Right ventricle myocardium superior (tissue), 1 donor: Measurements from ENCODE around the gene NOTCH4. TPM values are rescaled to one million over a fixed set of nuclear protein-coding genes. Genes with fewer than 3 reads are reported as not detected.
"Not testable (repeated sequence)": the region's sequence is repeated elsewhere in the genome, so short reads cannot be mapped to it uniquely, and the experiment has no call there.

Experiments
- ATAC-seq: fragments of 200-7000 bp; cut with Tn5 transposase; one replicate; pipeline ENCODE4 v1.9.1; 2020; ENCODE audit warnings: mild to moderate bottlenecking; ENCODE audit not compliant: poor library complexity
- DNase-seq: peaks from one replicate; pipeline ENCODE4 v3.0.0-alpha.2; 2020
- intact Hi-C: fragments of 100-400 bp; cut with DNase I; formaldehyde crosslinking; loops from one replicate; pipeline ENCODE4 v1.11.2; 2022
- long read RNA-seq: library from polyadenylated mRNA; unstranded; transcript quantifications from one replicate; pipeline ENCODE4 v2.0.0, GENCODE V29; 2021
- total RNA-seq: library from RNA; stranded (reverse); fragmentation: NEBNext Ultra II Directional; extraction: Animal tissue kit (Norgen Biotek cat#: 25700); gene quantifications from one replicate; pipeline ENCODE4 v1.2.1, GENCODE V29; 2021
- donor health status: DM: no; HTN: yes; CAD: no; lungs with severe emphysema.

NOTCH4 gene
- total RNA-seq, result 22.4 TPM
- long read RNA-seq, partial matches to known transcripts, result 28 of 39 reads
- long read RNA-seq, other reads (novel, unspliced or antisense), result 11 of 39 reads

DNA sequence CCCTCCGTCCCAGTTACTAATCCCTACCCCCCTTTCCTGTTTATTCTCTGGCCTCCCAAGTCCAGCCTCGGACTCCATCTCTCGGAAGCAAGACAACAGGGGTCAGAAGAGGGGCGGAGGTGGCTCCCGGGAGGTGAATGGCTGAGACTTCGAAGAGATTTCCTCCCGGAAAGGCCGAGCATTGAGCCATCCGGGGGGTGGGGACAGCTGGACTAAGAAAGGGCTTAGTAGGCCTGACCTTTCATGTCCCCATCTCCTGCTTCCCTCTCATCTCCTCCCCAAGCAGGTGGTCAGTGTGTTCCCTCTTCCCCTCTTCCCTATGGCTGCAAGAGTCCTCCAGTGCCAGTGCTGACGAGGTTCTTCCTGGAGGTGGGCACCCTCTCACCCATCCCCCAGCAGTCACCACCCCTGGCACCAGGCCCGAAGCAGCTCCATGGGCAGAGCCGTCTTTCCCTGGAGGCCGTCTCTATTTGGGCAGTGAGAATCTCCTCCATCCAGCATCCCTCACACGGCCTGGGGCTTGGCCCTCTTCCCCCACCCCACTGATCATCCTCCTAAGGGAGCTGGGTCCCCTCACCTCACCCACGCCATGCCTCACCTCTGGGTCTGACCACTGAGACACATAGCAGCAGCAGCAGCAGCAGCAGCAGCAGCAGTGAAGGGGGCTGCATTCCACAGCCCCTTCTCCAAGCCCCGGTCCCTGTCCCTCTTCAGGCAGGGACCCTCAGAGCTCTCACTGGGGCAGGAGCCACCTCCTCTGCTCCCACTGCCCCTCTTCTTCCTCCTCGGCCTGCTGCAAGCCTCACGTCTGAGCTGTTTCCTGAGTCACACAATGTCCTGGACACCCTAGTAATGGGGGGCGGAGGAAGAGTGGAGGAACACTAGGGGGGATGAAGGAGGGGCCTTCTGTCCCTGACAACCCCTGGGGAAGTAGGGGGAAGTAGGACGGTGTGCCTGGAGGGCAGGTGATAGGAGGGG lies at the start of gene NOTCH4:
NOTCH4 (minus strand) TSS at position 810 of the 978 bp plus-strand sequence; CDS start at position 671, 139 bp downstream.
- DNase-seq, result peak; percentile 59
- intact Hi-C loops, result no loop called here
- ATAC-seq, result peak; percentile 63

- ATAC-seq (no peak), DNase-seq (no peak)
- intact Hi-C loops, result no loop called here
Measured at GRCh38 chr6:32271429-32271828, 47.6 kb upstream of the NOTCH4 start.

GRCh38 chr6:32268459-32268858 lies 44.6 kb upstream of the NOTCH4 start:
- DNase-seq, intact Hi-C loops, ATAC-seq: not testable (repeated sequence)

- intact Hi-C loops, result no loop called here
- DNase-seq (no peak), ATAC-seq (no peak)
Measured at GRCh38 chr6:32267035-32267434, 43.2 kb upstream of the NOTCH4 start.

DNA sequence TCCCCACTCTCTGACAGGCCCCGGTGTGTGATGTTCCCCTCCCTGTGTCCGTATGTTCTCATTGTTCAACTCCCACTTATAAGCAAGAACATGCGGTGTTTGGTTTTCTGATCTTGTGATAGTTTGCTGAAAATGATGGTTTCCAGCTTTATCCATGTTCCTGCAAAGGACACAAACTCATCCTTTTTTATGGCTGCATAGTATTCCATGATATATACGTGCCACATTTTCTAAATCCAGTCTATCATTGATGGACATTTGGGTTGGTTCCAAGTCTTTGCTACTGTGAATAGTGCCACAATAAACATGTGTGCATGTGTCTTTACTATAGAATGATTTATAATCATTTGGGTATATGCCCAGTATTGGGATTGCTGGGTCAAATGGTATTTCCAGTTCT lies 33.4 kb upstream of the NOTCH4 start:
- intact Hi-C loops, ATAC-seq, DNase-seq: not testable (repeated sequence)

DNA sequence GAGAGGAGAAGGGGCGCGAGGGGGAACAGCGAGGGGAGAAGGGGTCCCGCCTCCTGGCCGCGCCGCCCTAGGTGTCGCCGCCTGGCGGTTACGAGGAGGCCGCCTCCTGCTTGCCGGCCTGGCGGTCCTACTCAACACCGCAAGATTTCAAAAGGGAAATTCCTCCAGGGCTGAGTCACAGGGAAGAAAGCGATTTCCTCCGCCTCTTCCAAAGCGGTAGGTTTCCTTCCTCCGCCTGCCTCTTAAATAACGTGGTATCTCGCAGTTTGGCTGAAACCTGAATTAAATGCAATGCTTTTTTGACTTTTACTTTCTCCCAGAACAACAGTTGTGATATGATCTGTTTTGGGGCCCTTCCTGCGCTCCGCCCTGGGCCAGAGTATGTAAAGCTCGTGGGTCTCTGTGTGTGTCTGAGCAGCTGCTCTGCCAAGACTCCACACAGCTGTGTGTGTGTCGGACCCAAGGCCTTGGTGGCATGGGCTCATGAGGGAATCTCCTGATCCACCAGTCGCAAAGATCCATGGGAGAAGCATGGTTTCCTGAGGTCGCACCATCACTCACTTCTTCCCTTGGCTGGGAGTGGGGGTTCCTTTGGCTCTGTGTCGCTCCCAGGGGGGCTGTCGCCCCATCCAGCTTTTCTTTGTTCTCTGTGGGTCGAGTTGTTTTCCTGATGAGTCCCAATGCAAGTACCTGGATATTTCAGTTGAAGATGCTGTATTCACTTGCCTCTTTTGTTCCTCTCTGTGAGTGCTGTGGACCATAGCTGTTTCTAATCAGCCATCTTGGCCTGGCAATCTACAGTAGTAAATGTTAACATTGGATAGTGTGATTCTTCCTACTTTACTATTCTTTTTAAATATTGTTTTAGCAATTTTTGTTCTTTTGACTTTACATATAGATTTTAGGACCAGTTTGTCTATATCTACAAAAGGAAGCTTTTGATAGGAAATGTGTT lies 31.6 kb upstream of the NOTCH4 start:
- intact Hi-C loops, result no loop called here
- ATAC-seq, result peak; percentile 97
- DNase-seq, result peak; percentile 75

GRCh38 chr6:32254761-32255198 lies 30.9 kb upstream of the NOTCH4 start:
- intact Hi-C loops, result no loop called here
- DNase-seq, result no peak
- ATAC-seq, result peak; percentile 48

GRCh38 chr6:32252331-32253009 lies 28.6 kb upstream of the NOTCH4 start:
- no peak for DNase-seq
- no peak for ATAC-seq
- intact Hi-C loops, result no loop called here

DNA sequence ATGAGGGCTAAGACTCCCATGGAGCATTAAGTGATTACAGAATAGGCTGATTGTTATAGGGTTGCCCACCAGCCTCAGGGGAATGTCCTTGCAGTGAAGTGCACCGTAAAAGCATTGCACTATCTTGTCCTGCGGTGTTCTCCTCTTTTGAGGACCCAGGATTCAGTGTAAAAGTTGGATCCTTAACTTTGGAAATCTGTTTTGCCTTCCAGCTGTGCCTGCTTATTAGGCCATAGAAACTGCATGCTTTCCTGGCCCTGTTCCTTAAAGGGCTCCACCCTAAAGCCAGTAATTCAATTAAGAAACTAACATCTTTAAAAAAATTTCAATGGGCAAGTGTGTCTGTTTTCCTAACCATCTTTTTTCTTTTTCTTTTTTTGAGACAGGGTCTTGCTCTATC lies 25.4 kb upstream of the NOTCH4 start:
- intact Hi-C loops, result loop anchor here (10.0 kb wide), 1 partner anchor 156 kb away; the partner anchor contains the start of gene BTNL2
- ATAC-seq (no peak), DNase-seq (no peak)

- DNase-seq, result no peak
- intact Hi-C loops, result loop anchor here (10.0 kb wide), 1 partner anchor 157 kb away; the partner anchor contains the start of gene BTNL2
- no peak for ATAC-seq
Measured at GRCh38 chr6:32247401-32247800, 23.5 kb upstream of the NOTCH4 start.

DNA sequence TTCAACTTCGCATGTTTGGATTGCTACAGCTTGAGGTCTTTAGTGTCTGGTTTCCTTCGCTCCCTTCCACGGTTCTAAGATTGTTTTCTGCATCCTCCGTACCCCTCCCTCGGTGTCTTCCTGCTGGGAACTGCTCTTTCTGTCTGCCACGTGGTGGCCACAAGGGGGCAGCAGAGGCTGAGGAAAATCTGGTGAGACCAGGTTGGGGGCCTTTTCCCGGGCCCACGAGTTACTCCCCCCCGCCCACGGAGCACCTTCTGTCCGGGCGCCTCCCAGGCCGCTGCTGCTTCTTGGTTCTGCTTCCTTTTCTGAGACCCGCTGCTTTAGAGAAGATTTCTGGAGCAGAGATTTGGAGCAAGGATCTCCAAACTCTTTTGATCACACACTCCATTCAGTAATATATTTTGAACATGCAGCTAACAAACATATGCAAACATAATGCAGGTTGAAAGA lies 21.1 kb upstream of the NOTCH4 start:
- DNase-seq (peak; percentile 87), ATAC-seq (peak; percentile 95)
- intact Hi-C loops, result loop anchor here (10.0 kb wide), 1 partner anchor 160 kb away; the partner anchor contains the start of gene BTNL2

DNA sequence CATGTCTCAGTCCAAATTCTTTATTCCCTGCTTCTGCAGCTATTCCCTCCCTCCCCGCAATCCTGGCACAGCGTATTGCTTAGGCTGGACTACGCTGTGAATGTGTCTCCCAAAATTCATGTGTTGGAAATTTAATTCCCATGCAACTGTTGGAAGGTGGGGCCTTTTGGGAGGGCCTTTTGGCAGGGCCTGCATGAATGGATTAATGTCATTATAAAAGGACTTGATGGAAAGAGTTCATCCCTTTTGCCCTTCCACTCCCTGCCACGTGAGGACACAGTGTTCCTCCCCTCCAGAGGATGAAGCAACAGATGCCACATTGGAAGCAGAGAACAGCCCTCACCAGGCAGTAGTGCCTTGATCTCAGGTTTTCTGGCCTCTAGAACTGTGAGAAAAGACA lies 20.4 kb upstream of the NOTCH4 start:
- ATAC-seq (peak; percentile 52), DNase-seq (no peak)
- intact Hi-C loops, result loop anchor here (10.0 kb wide), 1 partner anchor 161 kb away; the partner anchor contains the start of gene BTNL2

- ATAC-seq, DNase-seq: not testable (repeated sequence)
- intact Hi-C loops, result loop anchor here (10.0 kb wide), 1 partner anchor 162 kb away; the partner anchor contains the start of gene BTNL2
Measured at GRCh38 chr6:32242318-32242813, 18.5 kb upstream of the NOTCH4 start.

GRCh38 chr6:32240686-32241085 lies 16.8 kb upstream of the NOTCH4 start:
- no peak for ATAC-seq
- intact Hi-C loops, result loop anchor here (10.0 kb wide), 1 partner anchor 164 kb away; the partner anchor contains the start of gene BTNL2
- no peak for DNase-seq

DNA sequence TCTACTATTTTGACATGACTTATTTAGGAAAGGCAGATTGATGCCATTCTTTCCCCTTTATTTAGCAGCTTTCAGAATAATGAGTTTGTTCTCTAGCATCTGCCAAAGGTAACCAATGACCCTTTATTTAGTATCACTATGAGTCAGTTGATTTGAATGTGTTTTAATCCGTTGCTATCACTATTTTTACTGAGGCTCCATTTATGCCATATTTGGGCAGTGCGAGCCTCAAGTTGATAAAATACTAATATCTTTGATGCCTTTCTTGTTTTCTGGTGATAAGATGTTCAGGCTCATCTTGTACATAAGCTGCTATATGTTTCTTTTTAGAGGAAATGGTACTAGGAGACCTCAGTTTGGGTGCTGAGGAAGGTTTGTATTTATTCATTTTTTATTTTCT lies 15.6 kb upstream of the NOTCH4 start:
- DNase-seq (no peak), ATAC-seq (no peak)
- intact Hi-C loops, result no loop called here

DNA sequence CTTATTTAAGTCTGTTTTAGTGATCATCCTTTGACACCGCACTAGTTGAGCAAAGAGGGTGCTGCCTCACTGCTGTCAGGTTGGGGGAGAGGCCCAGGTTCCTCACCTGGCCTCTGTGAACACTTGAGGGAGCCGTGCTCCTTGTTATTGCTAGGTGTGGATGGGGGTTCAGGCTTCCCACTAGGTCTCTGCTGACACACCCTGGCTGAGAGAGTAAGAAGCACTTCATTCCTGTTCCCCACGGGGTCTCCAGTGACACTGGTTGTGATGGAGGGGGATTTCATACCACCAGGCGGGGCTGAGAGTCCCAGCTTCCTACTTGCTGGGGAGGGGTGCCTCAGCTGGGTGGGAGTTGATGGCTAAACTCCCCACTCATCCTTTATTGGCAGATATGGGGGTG lies 11.1 kb upstream of the NOTCH4 start:
- ATAC-seq, result no peak
- intact Hi-C loops, result no loop called here
- DNase-seq, result no peak

GRCh38 chr6:32226434-32226833 lies 2.6 kb upstream of the NOTCH4 start:
- intact Hi-C loops, result no loop called here
- DNase-seq (no peak), ATAC-seq (no peak)

- intact Hi-C loops, result no loop called here
- DNase-seq (no peak), ATAC-seq (no peak)
Measured at GRCh38 chr6:32224696-32225095, 829 bp upstream of the NOTCH4 start.
